Heart left ventricle (tissue), 16 donors: ENCODE results near the gene ACTA1. TPM values are rescaled to one million over a fixed set of nuclear protein-coding genes. Genes with fewer than 3 reads are reported as not detected.
A peak's percentile ranks its signal among the peaks of the same experiment; 100 is the strongest.
"Not testable (repeated sequence)": the region's sequence is repeated elsewhere in the genome, so short reads cannot be mapped to it uniquely, and the experiment has no call there.

Experiments used
- ATAC-seq, 4 donors: fragments of 200-7000 bp; cut with Tn5 transposase; one replicate each; pipeline ENCODE4 v1.9.1; 2020 to 2022; ENCODE audit warnings: moderate library complexity in 4 of 4, mild to moderate bottlenecking in 3 of 4, moderate number of reproducible peaks in 1 of 4
- DNase-seq, 5 donors: peaks; one replicate each; pipeline ENCODE4 v3.0.0-alpha.2; 2020
- H3K27ac ChIP-seq, 12 donors: fragments of 200-600 bp; sonication (generic) in 4 of 12; one replicate each; pipeline versions ENCODE4 v1.5.0 to v1.8.0; 2016 to 2022; ENCODE audit warnings: mild to moderate bottlenecking in 2 of 12
- H3K27me3 ChIP-seq, 9 donors: fragments of 200-600 bp; sonication (generic) in 2 of 9; one replicate each; pipeline versions ENCODE4 v1.5.1 to v1.8.0; 2016 to 2022; ENCODE audit warnings: mild to moderate bottlenecking in 3 of 9
- H3K36me3 ChIP-seq, 9 donors: fragments of 200-600 bp; sonication (generic) in 2 of 9; one replicate each; pipeline versions ENCODE4 v1.5.0 to v1.8.0; 2018 to 2022; ENCODE audit warnings: mild to moderate bottlenecking in 2 of 9
- H3K4me1 ChIP-seq, 12 donors: fragments of 200-600 bp; sonication (generic) in 4 of 12; one replicate each; pipeline versions ENCODE4 v1.5.0 to v1.8.0; 2016 to 2022; ENCODE audit warnings: mild to moderate bottlenecking in 3 of 12
- H3K4me3 ChIP-seq, 12 donors: fragments of 200-600 bp; sonication (generic) in 4 of 12; one replicate each; pipeline versions ENCODE4 v1.5.0 to v1.8.0; 2017 to 2022; ENCODE audit warnings: mild to moderate bottlenecking in 9 of 12, moderate library complexity in 4 of 12
- H3K9me3 ChIP-seq, 12 donors: fragments of 200-600 bp; sonication (generic) in 4 of 12; one replicate each; pipeline versions ENCODE4 v1.5.0 to v1.8.0; 2016 to 2022; ENCODE audit warnings: mild to moderate bottlenecking in 1 of 12
- CTCF ChIP-seq, 12 donors: fragments of 200-600 bp; sonication (generic) in 4 of 12; IDR thresholded peaks; one replicate each; pipeline versions ENCODE4 v1.5.0 to v1.8.0; 2018 to 2022; ENCODE audit warnings: antibody characterized with exemption in 12 of 12, mild to moderate bottlenecking in 5 of 12
- POLR2A ChIP-seq, 2 donors: fragments of 450-650 bp; IDR thresholded peaks; one replicate each; pipeline ENCODE4 v1.6.1; 2017; ENCODE audit warnings: antibody characterized with exemption in 2 of 2, mild to moderate bottlenecking in 2 of 2, moderate library complexity in 2 of 2
- WGBS, 4 donors: extraction: QIAGEN DNeasy Blood & Tissue Kit in 2 of 4; methylation state at CpG; one replicate each; pipeline versions ENCODE4 v1.1.5 to v1.1.7; 2013 to 2018; 5-methylcytosine and 5-hydroxymethylcytosine counted together
- intact Hi-C, 10 donors: fragments of 100-400 bp; cut with DNase I; formaldehyde crosslinking; loops; one replicate each; pipeline versions ENCODE4 v1.11.1 to v1.14.2; 2022
- polyA plus RNA-seq, 2 donors: library from polyadenylated mRNA; stranded (reverse); fragments of 200-250 nt; gene quantifications; one replicate each; pipeline ENCODE4 v1.2.3, GENCODE V29; 2013
- total RNA-seq, 9 donors: library from RNA; depleted of rRNA in 2 of 9; stranded (reverse); fragments of >200 nt in 2 of 9; fragmentation: NEBNext Ultra II Directional in 3 of 9; extraction: Animal tissue kit (Norgen Biotek cat#: 25700) in 3 of 9; gene quantifications; one replicate each; pipeline versions ENCODE4 v1.1.0 to v1.2.4, GENCODE V29; 2016 to 2023
- donor health status: ischemic (EF 13 %, LVEDD 7.1; RV severe dilation, severe dysfunction).
- donor health status: healthy with polysubstance abuse.
- donor health status: DM: no; HTN: yes; CAD: no.
- donor health status: DM: no; HTN: no; CAD: no.
- donor health status: ischemic (EF 25% LVEDD 6.9; RV normal size, moderate dysfunction).
- donor health status: ischemic (EF 25% LVEDD 5.7; RV mildly dilated, moderate dysfunction).
- donor health status: healthy.
- donor health status: DM: yes; HTN: yes; CAD: no.
- donor health status: ischemic (EF 35%, LVEDD 5.7; RV mildly dilated, moderate dysfunction).
- donor health status: nonischemic (EF 11% LVEDD 7.7; RV severe dilation, severe dysfunction).
- donor health status: DM: yes; HTN: yes; CAD: no.
- donor health status: PGD.
- donor health status: ischemic (EF 29% LVEDD 5.4; RV normal size, mild dysfunction).
- donor health status: nonischemic (EF 23%, LVEDD 6.1; RV moderate dilation, normal function).

Gene ACTA1
- total and polyA plus RNA-seq, 11 donors: 1,926 to 30,941 (median 8,475) TPM

GRCh38 chr1:229479660-229480399, 45.9 kb upstream of the ACTA1 start:
- intact Hi-C loops: loop anchor here in 6 of 10 donors (2.0 to 10.0 kb wide), 5 partner anchors 108 to 223 kb away; no protein-coding TSS in a partner anchor
- H3K4me1 ChIP-seq: peaks cover 0 to 18% (median 0%) of the 10 kb centered on the region in 12 donors
- H3K27me3 ChIP-seq: no peaks in the 10 kb centered on the region
- H3K36me3 ChIP-seq: peaks cover 0 to 97% (median 79%) of the 10 kb centered on the region in 9 donors
- H3K4me3 ChIP-seq: no peak overlapping the region
- no peak overlapping the region for H3K27ac ChIP-seq
- peak in 1 of 4 donors; percentile 51 for ATAC-seq
- DNase-seq: no peak
- 70 to 74% (median 72%) methylated on average over 10 of the region's 10 CpGs for WGBS, 4 donors
- TF ChIP-seq CTCF (IDR thresholded peaks at IDR 0.05) (no peak), POLR2A (IDR thresholded peaks at IDR 0.05) (no peak)
- H3K9me3 ChIP-seq: no peaks in the 10 kb centered on the region

- H3K27me3 ChIP-seq: no peaks in the 10 kb centered on the region
- no peak overlapping the region for H3K4me3 ChIP-seq
- ATAC-seq (no peak), DNase-seq (no peak)
- H3K27ac ChIP-seq: no peak overlapping the region
- intact Hi-C loops: no loop called here
- 94 to 100% (median 98%) methylated on average over 1 of the region's 1 CpG for WGBS, 4 donors
- H3K36me3 ChIP-seq: peaks cover 0 to 97% (median 79%) of the 10 kb centered on the region in 9 donors
- TF ChIP-seq CTCF (IDR thresholded peaks at IDR 0.05) (no peak), POLR2A (IDR thresholded peaks at IDR 0.05) (no peak)
- peaks cover 0 to 18% (median 0%) of the 10 kb centered on the region in 12 donors for H3K4me1 ChIP-seq
- H3K9me3 ChIP-seq: no peaks in the 10 kb centered on the region
These were observed 45.0 kb upstream of the ACTA1 start for GRCh38 chr1:229478852-229479251.

- H3K36me3 ChIP-seq: peaks cover 0 to 97% (median 80%) of the 10 kb centered on the region in 9 donors
These were observed 42.0 kb upstream of the ACTA1 start for GRCh38 chr1:229475859-229476258.

GRCh38 chr1:229474509-229474908, 40.6 kb upstream of the ACTA1 start:
- ATAC-seq (no peak), DNase-seq (no peak)
- H3K9me3 ChIP-seq: no peaks in the 10 kb centered on the region
- peaks cover 0 to 5% (median 0%) of the 10 kb centered on the region in 12 donors for H3K4me1 ChIP-seq
- intact Hi-C loops: no loop called here
- no peak overlapping the region for H3K4me3 ChIP-seq
- peaks cover 0 to 97% (median 92%) of the 10 kb centered on the region in 9 donors for H3K36me3 ChIP-seq
- WGBS, 4 donors: 89 to 97% (median 95%) methylated on average over 2 of the region's 2 CpGs
- H3K27me3 ChIP-seq: no peaks in the 10 kb centered on the region
- H3K27ac ChIP-seq: no peak overlapping the region
- TF ChIP-seq POLR2A (IDR thresholded peaks at IDR 0.05) (no peak), CTCF (IDR thresholded peaks at IDR 0.05) (no peak)

More at GRCh38 chr1:229475859-229476258, 42.0 kb upstream of the ACTA1 start:
- DNase-seq, H3K4me3 ChIP-seq, ATAC-seq, H3K4me1 ChIP-seq, H3K27ac ChIP-seq, H3K9me3 ChIP-seq, intact Hi-C loops, H3K27me3 ChIP-seq: not testable (repeated sequence)
- WGBS, 4 donors: 94 to 97% (median 95%) methylated on average over 13 of the region's 13 CpGs
